AG10803 (cell line): ENCODE data around the gene TBC1D9B.

Experiments
- DNase-seq: peaks from one replicate; pipeline ENCODE4 v3.0.0; 2010; ENCODE audit warnings: low read depth
- H3K4me3 ChIP-seq: 2 replicates; pipeline ENCODE4 v1.5.1; 2011; ENCODE audit warnings: mild to moderate bottlenecking, low read length, control low read depth
- CTCF ChIP-seq: conservative IDR thresholded peaks from 2 replicates; pipeline ENCODE4 v1.5.1; 2011; ENCODE audit warnings: mild to moderate bottlenecking, low read length, control low read depth, inconsistent platforms

The TBC1D9B gene

GRCh38 chr5:179893076-179893957 lies 14.4 kb downstream of the TBC1D9B start:
- no peak for DNase-seq
- no peak for TF ChIP-seq CTCF

GRCh38 chr5:179892255-179892654 lies 15.4 kb downstream of the TBC1D9B start:
- TF ChIP-seq CTCF, result no peak
- DNase-seq, result no peak
- no peak overlapping the region for H3K4me3 ChIP-seq

More at GRCh38 chr5:179893076-179893957, 14.4 kb downstream of the TBC1D9B start:
- H3K4me3 ChIP-seq, result no peak overlapping the region

GRCh38 chr5:179890751-179891682 lies 16.7 kb downstream of the TBC1D9B start:
- TF ChIP-seq CTCF, result no peak
- no peak overlapping the region for H3K4me3 ChIP-seq
- no peak for DNase-seq

- TF ChIP-seq CTCF, result no peak
These were observed 17.8 kb downstream of the TBC1D9B start for GRCh38 chr5:179889885-179890284.

GRCh38 chr5:179887802-179888201 lies 19.9 kb downstream of the TBC1D9B start:
- no peak overlapping the region for H3K4me3 ChIP-seq
- no peak for TF ChIP-seq CTCF
- DNase-seq, result no peak

More at GRCh38 chr5:179889885-179890284, 17.8 kb downstream of the TBC1D9B start:
- H3K4me3 ChIP-seq, result no peak overlapping the region
- no peak for DNase-seq

GRCh38 chr5:179887095-179887494 lies 20.6 kb downstream of the TBC1D9B start:
- no peak for TF ChIP-seq CTCF
- no peak overlapping the region for H3K4me3 ChIP-seq
- no peak for DNase-seq
